NCI-H2107 (cell line): Measurements from ENCODE around the gene IGIP.
"Not testable (repeated sequence)": the region's sequence is repeated elsewhere in the genome, so short reads cannot be mapped to it uniquely, and the experiment has no call there.

Source experiments
- DNase-seq: peaks from one replicate; lab custom pipeline; 2025; lab: John Stamatoyannopoulos, UW

Gene IGIP

GRCh38 chr5:140141241-140141640 is 15.5 kb downstream of the IGIP start:
- no peak for DNase-seq

- no peak for DNase-seq
Observed at GRCh38 chr5:140142246-140142645, 16.5 kb downstream of the IGIP start.

GRCh38 chr5:140142856-140143255 is 17.1 kb downstream of the IGIP start:
- no peak for DNase-seq

GRCh38 chr5:140143521-140144258 is 18.0 kb downstream of the IGIP start:
- DNase-seq, result no peak

GRCh38 chr5:140145256-140145655 is 19.5 kb downstream of the IGIP start:
- DNase-seq, result no peak

GRCh38 chr5:140145818-140146522 is 20.2 kb downstream of the IGIP start:
- no peak for DNase-seq

- DNase-seq, result no peak
Observed at GRCh38 chr5:140146523-140146842, 20.7 kb downstream of the IGIP start.

GRCh38 chr5:140147460-140147859 is 21.7 kb downstream of the IGIP start:
- no peak for DNase-seq

GRCh38 chr5:140148508-140148907 is 22.8 kb downstream of the IGIP start:
- no peak for DNase-seq

GRCh38 chr5:140150201-140150600 is 24.5 kb downstream of the IGIP start:
- no peak for DNase-seq

GRCh38 chr5:140151144-140152021 is 25.6 kb downstream of the IGIP start:
- no peak for DNase-seq

GRCh38 chr5:140152022-140152999 is 26.6 kb downstream of the IGIP start:
- DNase-seq, result no peak

GRCh38 chr5:140153255-140153654 is 27.5 kb downstream of the IGIP start:
- no peak for DNase-seq

- DNase-seq, result no peak
Observed at GRCh38 chr5:140153905-140154304, 28.2 kb downstream of the IGIP start.

GRCh38 chr5:140154710-140155381 is 29.1 kb downstream of the IGIP start:
- not testable (repeated sequence) for DNase-seq

GRCh38 chr5:140157032-140157781 is 31.5 kb downstream of the IGIP start:
- DNase-seq, result no peak

GRCh38 chr5:140159014-140159927 is 33.5 kb downstream of the IGIP start:
- DNase-seq, result no peak

GRCh38 chr5:140162275-140162674 is 36.5 kb downstream of the IGIP start:
- no peak for DNase-seq

GRCh38 chr5:140162781-140163180 is 37.0 kb downstream of the IGIP start:
- DNase-seq, result no peak
